ENCODE measurements around the gene SORBS2.
"Not testable (repeated sequence)": the region's sequence is repeated elsewhere in the genome, so short reads cannot be mapped to it uniquely, and the experiment has no call there.

SORBS2 gene

DNA sequence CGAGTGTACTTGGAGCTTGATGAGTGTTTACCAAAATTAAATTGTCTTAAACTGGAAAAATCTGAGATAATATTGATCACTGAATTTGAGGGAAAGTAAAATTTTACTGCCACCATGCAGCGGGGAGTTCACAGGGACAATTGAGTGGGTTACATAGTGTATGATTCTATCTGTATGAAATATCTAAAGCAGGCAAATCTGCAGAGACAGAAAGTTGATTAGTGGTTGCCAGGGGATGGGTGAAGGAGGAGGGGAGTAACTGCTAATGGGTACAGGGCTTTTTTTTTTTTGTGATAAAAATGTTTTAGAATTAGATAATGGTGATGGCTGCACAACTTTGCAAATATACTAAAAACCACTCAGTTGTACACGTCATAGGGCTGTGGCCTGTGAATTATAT lies 241.3 kb downstream of the SORBS2 start:
- no peak for DNase-seq
- Histone ChIP-seq H3K36me3 (ENCODE audit: control insufficient read depth, insufficient read depth, low read length) (no peaks in the 10 kb centered on the region), H3K4me3 (ENCODE audit: insufficient read depth, low read depth, low read length, poor library complexity, severe bottlenecking) (no peak overlapping the region), H3K27ac (ENCODE audit: insufficient read depth, low read length, poor library complexity, severe bottlenecking) (no peak overlapping the region), H3K9me3 (ENCODE audit: control insufficient read depth, low read length) (no peaks in the 10 kb centered on the region), H3K27me3 (replicated peaks; ENCODE audit: control insufficient read depth, insufficient read depth, low read length, poor library complexity, severe bottlenecking) (peaks cover 3% of the 10 kb centered on the region), H3K4me1 (ENCODE audit: control insufficient read depth, insufficient read depth, low read length, poor library complexity, severe bottlenecking) (no peaks in the 10 kb centered on the region)

DNA sequence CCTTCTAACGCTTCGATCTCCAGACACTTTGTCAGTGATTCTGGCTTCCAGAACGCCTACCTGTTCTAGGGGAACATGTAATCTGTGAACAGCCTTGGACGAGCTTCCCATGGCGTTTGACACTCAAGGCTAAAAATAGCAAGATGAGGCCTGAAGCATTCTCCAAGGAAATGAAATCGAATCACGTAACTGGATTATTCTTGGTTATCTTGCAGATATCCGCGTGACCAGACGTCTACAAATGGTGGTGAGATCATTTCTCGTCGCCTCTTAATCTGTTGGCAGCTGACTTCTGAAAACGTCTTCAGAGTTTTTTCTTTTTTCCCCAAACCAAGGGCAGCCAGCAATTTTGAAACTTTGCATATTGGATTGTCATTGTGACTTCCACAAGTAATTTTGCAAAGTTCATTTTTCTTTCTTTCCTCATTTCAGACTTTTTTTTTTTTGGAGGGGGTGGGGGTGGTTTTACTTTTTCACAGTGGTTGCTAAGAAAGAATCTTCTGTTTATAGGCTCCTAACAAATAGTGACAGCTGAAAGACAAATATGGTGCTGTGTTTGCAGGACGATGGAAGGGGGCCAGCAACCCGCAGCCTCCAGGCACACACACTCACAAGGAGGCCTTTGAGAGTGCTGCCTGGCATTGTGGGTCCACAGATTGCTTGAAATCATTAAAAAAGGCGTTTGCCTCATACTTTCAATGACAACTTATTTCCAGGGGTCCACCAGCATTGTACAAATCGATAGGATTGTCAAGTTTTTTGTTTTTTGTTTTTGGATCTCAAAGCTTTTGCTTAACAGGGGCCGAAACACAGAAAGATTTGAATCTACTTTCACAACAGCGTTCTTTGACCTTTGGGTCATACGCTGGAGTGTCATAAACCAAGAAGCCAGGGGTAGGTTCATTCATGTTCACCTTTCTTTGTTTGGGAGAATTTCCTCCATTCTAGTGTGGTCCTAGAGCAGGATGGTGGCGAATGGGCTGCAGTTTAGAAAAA lies 244.3 kb downstream of the SORBS2 start:
- no peak for DNase-seq
- H3K4me1 ChIP-seq (ENCODE audit: control insufficient read depth, insufficient read depth, low read length, poor library complexity, severe bottlenecking): no peaks in the 10 kb centered on the region
- no peak overlapping the region for H3K4me3 ChIP-seq (ENCODE audit: insufficient read depth, low read depth, low read length, poor library complexity, severe bottlenecking)
- H3K36me3 ChIP-seq (ENCODE audit: control insufficient read depth, insufficient read depth, low read length): no peaks in the 10 kb centered on the region
- H3K27ac ChIP-seq (ENCODE audit: insufficient read depth, low read length, poor library complexity, severe bottlenecking): no peak overlapping the region
- H3K9me3 ChIP-seq (ENCODE audit: control insufficient read depth, low read length): no peaks in the 10 kb centered on the region
- H3K27me3 ChIP-seq (replicated peaks; ENCODE audit: control insufficient read depth, insufficient read depth, low read length, poor library complexity, severe bottlenecking): peaks cover 3% of the 10 kb centered on the region

DNA sequence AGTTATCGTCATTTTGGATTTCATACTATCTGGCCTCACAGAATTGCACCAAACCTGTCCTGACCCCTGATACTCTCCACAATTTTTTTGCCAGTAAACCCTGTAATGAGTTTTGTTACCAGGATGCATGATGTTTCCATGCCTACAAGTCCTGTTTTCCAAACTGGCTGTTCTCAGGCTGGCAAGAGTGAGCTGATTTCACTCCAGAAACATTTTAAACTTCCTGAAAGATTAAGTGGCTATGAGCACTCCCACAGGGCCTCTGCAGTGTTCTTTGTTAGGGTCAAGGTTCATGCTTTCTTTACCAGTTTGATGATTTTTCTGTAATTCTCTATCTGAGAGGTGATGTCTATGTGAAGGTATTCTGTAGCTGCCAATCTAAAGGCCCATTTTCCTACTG lies 245.0 kb downstream of the SORBS2 start:
- no peak for DNase-seq
- H3K27ac ChIP-seq (ENCODE audit: insufficient read depth, low read length, poor library complexity, severe bottlenecking): no peak overlapping the region
- no peaks in the 10 kb centered on the region for H3K4me1 ChIP-seq (ENCODE audit: control insufficient read depth, insufficient read depth, low read length, poor library complexity, severe bottlenecking)
- H3K27me3 ChIP-seq (replicated peaks; ENCODE audit: control insufficient read depth, insufficient read depth, low read length, poor library complexity, severe bottlenecking): peaks cover 3% of the 10 kb centered on the region
- no peak overlapping the region for H3K4me3 ChIP-seq (ENCODE audit: insufficient read depth, low read depth, low read length, poor library complexity, severe bottlenecking)
- H3K9me3 ChIP-seq (ENCODE audit: control insufficient read depth, low read length): no peaks in the 10 kb centered on the region
- no peaks in the 10 kb centered on the region for H3K36me3 ChIP-seq (ENCODE audit: control insufficient read depth, insufficient read depth, low read length)

DNA sequence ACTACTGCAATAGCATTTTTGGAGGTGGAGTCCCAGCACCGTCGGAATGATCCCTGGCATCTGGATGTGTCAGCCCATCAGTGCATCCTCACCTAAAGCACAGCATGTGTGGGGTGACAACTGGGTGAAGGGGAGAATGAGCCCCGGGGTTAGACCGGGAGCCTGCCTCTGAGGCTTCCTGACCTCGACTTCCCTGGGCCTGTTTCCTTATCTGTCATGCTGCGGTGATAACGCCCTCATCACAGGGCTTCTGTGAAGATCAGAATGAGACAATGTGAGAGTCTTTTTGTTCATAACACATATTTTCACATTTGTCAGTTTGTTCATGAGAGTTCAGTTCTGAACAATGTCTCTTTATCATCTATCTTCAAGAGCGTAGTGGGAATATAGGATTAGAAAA lies 245.6 kb downstream of the SORBS2 start:
- Histone ChIP-seq H3K4me3 (ENCODE audit: insufficient read depth, low read depth, low read length, poor library complexity, severe bottlenecking) (no peak overlapping the region), H3K4me1 (ENCODE audit: control insufficient read depth, insufficient read depth, low read length, poor library complexity, severe bottlenecking) (no peaks in the 10 kb centered on the region), H3K36me3 (ENCODE audit: control insufficient read depth, insufficient read depth, low read length) (no peaks in the 10 kb centered on the region), H3K27ac (ENCODE audit: insufficient read depth, low read length, poor library complexity, severe bottlenecking) (no peak overlapping the region), H3K27me3 (replicated peaks; ENCODE audit: control insufficient read depth, insufficient read depth, low read length, poor library complexity, severe bottlenecking) (peaks cover 3% of the 10 kb centered on the region), H3K9me3 (ENCODE audit: control insufficient read depth, low read length) (no peaks in the 10 kb centered on the region)
- no peak for DNase-seq

DNA sequence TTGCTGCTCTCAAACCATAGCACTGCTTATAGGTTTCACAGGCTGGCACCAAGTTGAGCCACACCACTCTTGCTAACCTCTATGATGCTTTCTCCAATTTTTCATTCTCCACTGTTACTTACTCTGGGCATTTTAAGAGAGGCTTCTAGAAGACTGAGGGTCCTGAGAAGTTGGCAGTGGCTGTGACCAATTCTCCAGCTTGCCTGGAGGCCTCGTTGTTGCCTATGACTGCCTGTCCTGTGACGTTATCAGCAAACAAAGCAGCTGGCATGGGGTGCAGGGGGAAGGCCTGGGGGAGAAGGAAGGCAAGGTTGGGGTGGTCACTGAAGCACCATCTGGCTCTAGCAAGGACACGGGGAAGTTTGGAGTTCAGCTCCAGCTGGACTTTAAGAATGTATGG lies 246.3 kb downstream of the SORBS2 start:
- Histone ChIP-seq H3K9me3 (ENCODE audit: control insufficient read depth, low read length) (no peaks in the 10 kb centered on the region), H3K27me3 (replicated peaks; ENCODE audit: control insufficient read depth, insufficient read depth, low read length, poor library complexity, severe bottlenecking) (peaks cover 3% of the 10 kb centered on the region), H3K27ac (ENCODE audit: insufficient read depth, low read length, poor library complexity, severe bottlenecking) (no peak overlapping the region), H3K4me3 (ENCODE audit: insufficient read depth, low read depth, low read length, poor library complexity, severe bottlenecking) (no peak overlapping the region), H3K4me1 (ENCODE audit: control insufficient read depth, insufficient read depth, low read length, poor library complexity, severe bottlenecking) (no peaks in the 10 kb centered on the region), H3K36me3 (ENCODE audit: control insufficient read depth, insufficient read depth, low read length) (no peaks in the 10 kb centered on the region)
- DNase-seq: no peak

DNA sequence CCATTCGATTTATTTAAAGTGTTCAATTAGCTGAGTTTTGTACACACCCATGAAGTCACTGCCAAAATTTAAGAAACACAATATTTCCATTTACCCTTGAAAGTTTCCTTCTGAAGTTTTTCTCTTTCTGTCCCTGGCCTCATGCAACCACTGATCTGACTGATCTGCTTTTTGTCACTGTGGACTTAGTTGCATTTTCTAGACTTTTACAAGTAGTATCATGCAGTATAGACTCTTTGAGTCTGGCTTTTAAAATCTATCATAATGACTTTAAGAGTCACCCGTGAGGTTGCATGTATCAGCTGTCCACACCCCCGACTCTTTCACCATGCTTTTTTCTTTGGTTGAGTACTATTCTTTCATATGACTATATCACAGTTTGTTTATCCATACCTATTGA lies 247.6 kb downstream of the SORBS2 start:
- H3K27me3 ChIP-seq (replicated peaks; ENCODE audit: control insufficient read depth, insufficient read depth, low read length, poor library complexity, severe bottlenecking): peaks cover 3% of the 10 kb centered on the region
- DNase-seq: no peak

DNA sequence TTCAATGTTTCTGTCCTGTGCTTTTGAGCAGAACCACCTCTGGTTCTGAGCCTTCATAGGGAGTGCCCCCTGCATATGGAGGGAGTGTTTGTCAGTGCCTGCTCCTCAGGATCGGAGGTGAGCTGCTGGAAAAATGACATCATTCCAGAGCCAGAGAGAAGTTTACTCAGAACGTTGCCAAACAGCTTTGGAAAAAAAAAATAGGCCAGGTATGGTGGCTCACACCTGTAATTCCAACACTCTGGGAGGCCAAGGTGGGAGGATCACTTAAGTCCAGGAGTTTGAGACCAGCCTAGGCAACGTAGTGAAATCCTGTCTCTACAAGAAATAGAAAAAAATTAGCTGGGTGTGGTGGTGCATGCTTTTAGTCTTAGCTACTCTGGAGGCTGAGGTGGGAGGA lies 249.5 kb downstream of the SORBS2 start:
- H3K9me3 ChIP-seq (ENCODE audit: control insufficient read depth, low read length): no peaks in the 10 kb centered on the region
- peaks cover 3% of the 10 kb centered on the region for H3K27me3 ChIP-seq (replicated peaks; ENCODE audit: control insufficient read depth, insufficient read depth, low read length, poor library complexity, severe bottlenecking)
- H3K4me1 ChIP-seq (ENCODE audit: control insufficient read depth, insufficient read depth, low read length, poor library complexity, severe bottlenecking): no peaks in the 10 kb centered on the region
- H3K4me3 ChIP-seq (ENCODE audit: insufficient read depth, low read depth, low read length, poor library complexity, severe bottlenecking): no peak overlapping the region
- no peak for DNase-seq
- no peaks in the 10 kb centered on the region for H3K36me3 ChIP-seq (ENCODE audit: control insufficient read depth, insufficient read depth, low read length)
- no peak overlapping the region for H3K27ac ChIP-seq (ENCODE audit: insufficient read depth, low read length, poor library complexity, severe bottlenecking)

More for the DNA sequence above, 247.6 kb downstream of the SORBS2 start:
- Histone ChIP-seq H3K9me3 (ENCODE audit: control insufficient read depth, low read length) (no peaks in the 10 kb centered on the region), H3K4me1 (ENCODE audit: control insufficient read depth, insufficient read depth, low read length, poor library complexity, severe bottlenecking) (no peaks in the 10 kb centered on the region), H3K4me3 (ENCODE audit: insufficient read depth, low read depth, low read length, poor library complexity, severe bottlenecking) (no peak overlapping the region), H3K27ac (ENCODE audit: insufficient read depth, low read length, poor library complexity, severe bottlenecking) (no peak overlapping the region), H3K36me3 (ENCODE audit: control insufficient read depth, insufficient read depth, low read length) (no peaks in the 10 kb centered on the region)

DNA sequence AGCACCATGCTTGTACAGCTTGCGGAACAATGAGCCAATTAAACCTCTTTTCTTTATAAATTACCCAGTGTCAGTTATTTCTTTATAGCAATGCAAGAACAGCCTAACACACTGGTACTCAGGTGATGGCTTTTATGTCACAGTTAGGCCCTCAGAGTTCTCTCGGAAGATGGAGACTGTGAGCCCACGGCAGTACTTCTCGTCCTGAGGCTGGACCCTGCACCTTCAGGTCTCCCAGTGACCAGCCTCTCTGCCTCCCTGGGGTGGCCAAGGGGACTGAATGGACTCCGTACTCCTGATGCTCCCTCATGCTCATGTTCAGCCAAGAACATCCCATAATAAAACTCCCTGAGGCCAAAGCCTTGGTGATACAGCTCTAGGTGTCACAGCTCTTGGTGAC lies 251.7 kb downstream of the SORBS2 start:
- Histone ChIP-seq H3K27ac (ENCODE audit: insufficient read depth, low read length, poor library complexity, severe bottlenecking) (no peak overlapping the region), H3K9me3 (ENCODE audit: control insufficient read depth, low read length) (no peaks in the 10 kb centered on the region), H3K36me3 (ENCODE audit: control insufficient read depth, insufficient read depth, low read length) (no peaks in the 10 kb centered on the region), H3K27me3 (replicated peaks; ENCODE audit: control insufficient read depth, insufficient read depth, low read length, poor library complexity, severe bottlenecking) (peaks cover 3% of the 10 kb centered on the region), H3K4me1 (ENCODE audit: control insufficient read depth, insufficient read depth, low read length, poor library complexity, severe bottlenecking) (no peaks in the 10 kb centered on the region), H3K4me3 (ENCODE audit: insufficient read depth, low read depth, low read length, poor library complexity, severe bottlenecking) (no peak overlapping the region)
- no peak for DNase-seq

DNA sequence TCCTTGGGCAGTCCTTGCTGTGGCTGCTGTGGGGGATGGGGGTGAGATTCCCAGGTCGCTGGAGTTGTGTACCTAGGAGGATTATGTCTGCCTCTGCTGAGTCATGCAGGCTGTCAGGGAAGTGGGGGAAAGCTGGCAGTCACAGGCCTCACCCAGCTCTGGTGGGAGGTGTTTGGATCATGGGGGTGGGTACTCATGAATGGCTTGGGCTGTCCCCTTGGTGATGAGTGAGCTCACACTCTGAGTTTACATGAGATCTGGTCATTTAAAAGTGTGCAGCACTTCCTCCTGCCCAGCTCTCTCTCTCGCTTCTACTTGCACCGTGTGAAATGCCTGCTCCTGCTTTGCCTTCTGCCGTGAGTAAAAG lies 252.1 kb downstream of the SORBS2 start:
- no peaks in the 10 kb centered on the region for H3K9me3 ChIP-seq (ENCODE audit: control insufficient read depth, low read length)

DNA sequence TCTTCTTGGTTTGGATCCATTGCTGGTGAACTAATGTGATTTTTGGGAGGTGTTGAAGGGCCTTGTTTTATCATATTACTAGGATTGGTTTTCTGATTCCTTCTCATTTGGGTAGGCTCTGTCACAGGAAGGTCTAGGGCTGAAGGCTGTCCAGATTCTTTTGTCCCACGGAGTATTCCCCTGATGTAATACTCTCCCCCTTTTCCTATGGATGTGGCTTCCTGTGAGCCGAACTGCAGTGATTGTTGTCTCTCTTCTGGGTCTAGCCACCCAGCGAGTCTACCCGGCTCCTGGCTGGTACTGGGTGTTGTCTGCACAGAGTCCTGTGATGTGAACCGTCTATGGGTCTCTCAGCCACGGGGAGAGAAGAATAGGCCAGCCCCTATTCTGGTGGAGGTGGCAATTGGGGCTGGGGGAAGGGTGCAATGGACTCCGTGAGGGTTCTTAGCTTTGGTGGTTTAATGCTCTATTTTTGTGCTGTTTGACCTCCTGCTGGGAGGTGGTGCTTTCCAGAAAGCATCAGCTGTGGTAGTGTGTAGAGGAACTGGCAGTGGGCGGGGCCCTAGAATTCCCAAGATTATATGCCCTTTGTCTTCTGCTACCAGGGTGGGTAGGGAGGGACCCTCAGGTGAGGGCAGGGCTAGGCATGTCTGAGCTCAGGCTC lies 252.6 kb downstream of the SORBS2 start:
- not testable (repeated sequence) for H3K4me1 ChIP-seq (ENCODE audit: control insufficient read depth, insufficient read depth, low read length, poor library complexity, severe bottlenecking); H3K36me3 ChIP-seq (ENCODE audit: control insufficient read depth, insufficient read depth, low read length); H3K27ac ChIP-seq (ENCODE audit: insufficient read depth, low read length, poor library complexity, severe bottlenecking); DNase-seq; H3K27me3 ChIP-seq (replicated peaks; ENCODE audit: control insufficient read depth, insufficient read depth, low read length, poor library complexity, severe bottlenecking); H3K9me3 ChIP-seq (ENCODE audit: control insufficient read depth, low read length); H3K4me3 ChIP-seq (ENCODE audit: insufficient read depth, low read depth, low read length, poor library complexity, severe bottlenecking)

More for the DNA sequence above, 252.1 kb downstream of the SORBS2 start:
- DNase-seq: no peak
- Histone ChIP-seq H3K27me3 (replicated peaks; ENCODE audit: control insufficient read depth, insufficient read depth, low read length, poor library complexity, severe bottlenecking) (peaks cover 3% of the 10 kb centered on the region), H3K4me1 (ENCODE audit: control insufficient read depth, insufficient read depth, low read length, poor library complexity, severe bottlenecking) (no peaks in the 10 kb centered on the region), H3K27ac (ENCODE audit: insufficient read depth, low read length, poor library complexity, severe bottlenecking) (no peak overlapping the region), H3K4me3 (ENCODE audit: insufficient read depth, low read depth, low read length, poor library complexity, severe bottlenecking) (no peak overlapping the region), H3K36me3 (ENCODE audit: control insufficient read depth, insufficient read depth, low read length) (no peaks in the 10 kb centered on the region)
